NB4 (cell line): ENCODE measurements around the gene EGLN3.

ENCODE experiments used
- MYC ChIP-seq: IDR thresholded peaks from 2 replicates; pipeline ENCODE4 v1.6.1; 2011; ENCODE audit warnings: low read depth, low read length
- POLR2A ChIP-seq: IDR thresholded peaks from 2 replicates; pipeline ENCODE4 v1.6.1; 2011; ENCODE audit warnings: mild to moderate bottlenecking; ENCODE audit not compliant: insufficient read length; ENCODE audit errors: extremely low read depth
- TF ChIP-seq, protein P1 (sequence below): IDR thresholded peaks from one replicate; pipeline ENCODE4 v1.5.1; 2012; ENCODE audit warnings: low read depth, low read length

DNA sequence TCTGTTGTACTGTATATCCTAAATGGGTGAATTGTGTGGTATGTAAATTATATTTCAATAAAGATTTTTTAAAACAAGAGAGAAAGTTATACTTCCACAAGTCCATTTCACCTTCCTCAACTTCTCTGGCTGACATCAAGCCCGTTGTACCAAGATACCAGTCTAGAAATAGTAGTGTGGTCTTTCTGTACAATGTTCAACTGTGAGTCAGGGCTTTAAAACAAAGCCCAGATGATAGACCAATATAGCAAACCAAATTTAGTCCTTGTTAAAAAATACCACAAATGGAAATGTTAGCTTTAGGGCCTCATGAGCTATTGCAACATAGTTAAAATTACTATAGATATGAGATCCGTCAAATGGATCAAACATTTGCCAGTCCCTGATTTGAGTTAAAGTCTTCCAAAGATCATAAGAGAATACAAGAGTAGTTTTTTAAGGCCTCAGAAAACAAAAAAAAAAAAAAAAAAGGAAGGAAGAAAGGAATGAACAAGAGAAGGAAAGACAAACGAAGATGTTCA, 49.0 kb upstream of the EGLN3 start:
- TF ChIP-seq, protein P1, sequence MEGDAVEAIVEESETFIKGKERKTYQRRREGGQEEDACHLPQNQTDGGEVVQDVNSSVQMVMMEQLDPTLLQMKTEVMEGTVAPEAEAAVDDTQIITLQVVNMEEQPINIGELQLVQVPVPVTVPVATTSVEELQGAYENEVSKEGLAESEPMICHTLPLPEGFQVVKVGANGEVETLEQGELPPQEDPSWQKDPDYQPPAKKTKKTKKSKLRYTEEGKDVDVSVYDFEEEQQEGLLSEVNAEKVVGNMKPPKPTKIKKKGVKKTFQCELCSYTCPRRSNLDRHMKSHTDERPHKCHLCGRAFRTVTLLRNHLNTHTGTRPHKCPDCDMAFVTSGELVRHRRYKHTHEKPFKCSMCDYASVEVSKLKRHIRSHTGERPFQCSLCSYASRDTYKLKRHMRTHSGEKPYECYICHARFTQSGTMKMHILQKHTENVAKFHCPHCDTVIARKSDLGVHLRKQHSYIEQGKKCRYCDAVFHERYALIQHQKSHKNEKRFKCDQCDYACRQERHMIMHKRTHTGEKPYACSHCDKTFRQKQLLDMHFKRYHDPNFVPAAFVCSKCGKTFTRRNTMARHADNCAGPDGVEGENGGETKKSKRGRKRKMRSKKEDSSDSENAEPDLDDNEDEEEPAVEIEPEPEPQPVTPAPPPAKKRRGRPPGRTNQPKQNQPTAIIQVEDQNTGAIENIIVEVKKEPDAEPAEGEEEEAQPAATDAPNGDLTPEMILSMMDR: no peak
- no peak for TF ChIP-seq POLR2A
- TF ChIP-seq MYC: no peak
